Left forelimb (tissue), 1 donor: Measurements from ENCODE around the gene RNF175.

ENCODE experiments used
- DNase-seq: peaks from one replicate; pipeline ENCODE4 v3.0.0-alpha.2; 2018; ENCODE audit warnings: low spot score

RNF175 gene

GRCh38 chr4:153748378-153748777, 11.4 kb downstream of the RNF175 start:
- no peak for DNase-seq

GRCh38 chr4:153747406-153747955, 12.3 kb downstream of the RNF175 start:
- no peak for DNase-seq

GRCh38 chr4:153745651-153746050, 14.2 kb downstream of the RNF175 start:
- DNase-seq, result no peak

DNA sequence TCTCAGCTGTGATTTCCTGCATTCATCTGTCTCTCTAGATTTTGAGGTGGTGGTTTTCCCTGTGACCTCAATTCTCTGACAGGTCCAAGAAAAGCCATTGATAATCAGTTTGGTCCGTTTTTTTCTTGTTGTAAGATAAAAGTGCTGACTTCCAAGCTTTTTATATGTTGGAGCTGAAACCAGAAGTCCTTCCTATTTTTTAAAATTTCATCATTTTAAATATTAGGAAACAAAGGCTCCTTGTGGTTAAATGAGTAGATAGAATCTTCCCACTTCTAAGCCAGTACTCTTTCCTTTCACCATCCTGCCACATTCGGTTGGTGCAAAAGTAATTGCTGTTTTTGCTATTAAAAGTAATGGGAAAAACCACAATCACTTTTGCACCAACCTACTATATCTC, 18.3 kb downstream of the RNF175 start:
- no peak for DNase-seq

- no peak for DNase-seq
Observed at GRCh38 chr4:153735906-153736461, 23.8 kb downstream of the RNF175 start.

GRCh38 chr4:153733751-153734448, 25.9 kb downstream of the RNF175 start:
- no peak for DNase-seq

- no peak for DNase-seq
Observed at GRCh38 chr4:153731239-153731638, 28.6 kb downstream of the RNF175 start.

DNA sequence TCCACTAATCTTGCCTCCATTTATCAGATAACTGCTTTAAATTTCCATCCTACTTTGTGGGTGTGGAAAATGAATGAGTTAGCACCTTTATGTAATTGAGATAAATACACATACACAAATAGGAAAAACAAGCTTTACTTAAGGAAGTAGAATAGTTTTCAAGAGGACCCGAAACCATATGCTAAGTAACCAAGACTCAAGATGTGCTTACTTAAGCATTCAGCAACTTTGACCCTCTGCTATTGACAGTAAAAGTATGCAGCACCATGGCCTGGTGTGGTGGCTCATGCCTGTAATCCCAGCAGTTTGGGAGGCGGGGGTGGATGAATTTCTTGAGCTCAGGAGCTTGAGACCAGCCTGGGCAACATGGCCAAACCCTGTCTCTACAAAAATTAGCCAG, 29.9 kb downstream of the RNF175 start:
- DNase-seq, result no peak

DNA sequence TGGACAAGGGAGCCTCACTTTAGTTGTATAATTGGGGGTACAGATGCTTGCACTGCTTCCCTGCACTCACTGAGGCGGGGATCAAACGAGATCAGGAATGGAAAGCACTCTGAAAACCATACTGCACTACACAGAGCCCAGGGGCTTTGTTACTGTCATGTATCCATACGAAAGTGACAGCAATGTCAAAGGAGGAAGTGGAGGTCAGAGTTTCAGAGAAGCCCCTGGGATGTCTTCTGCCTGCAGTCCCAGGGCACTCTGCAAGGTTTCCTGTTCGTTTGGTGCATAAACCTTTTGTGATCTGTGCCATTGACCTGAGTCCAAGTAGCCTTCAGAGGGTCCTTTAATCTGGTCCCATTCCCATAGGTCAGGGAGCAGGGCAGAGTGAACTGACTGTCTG, 31.2 kb downstream of the RNF175 start:
- DNase-seq, result no peak

DNA sequence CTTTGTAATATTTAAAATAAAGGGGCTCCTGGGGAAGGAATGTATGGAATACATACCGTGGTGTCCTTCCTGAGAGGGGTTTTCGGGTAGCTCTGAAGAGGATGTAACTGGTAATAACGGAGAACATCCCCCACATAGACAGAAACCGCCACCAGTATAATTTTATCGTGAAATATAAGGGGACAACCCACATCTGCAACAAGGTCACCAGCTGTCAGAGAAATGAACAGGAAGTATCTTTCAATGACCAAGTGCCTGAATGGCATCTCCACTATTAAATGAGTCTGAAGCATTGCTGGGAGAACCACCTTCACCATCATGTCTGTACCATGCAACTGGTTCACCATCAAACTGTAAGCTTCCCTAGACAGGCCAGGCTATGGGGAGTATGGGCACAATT, 31.7 kb downstream of the RNF175 start:
- DNase-seq, result no peak

DNA sequence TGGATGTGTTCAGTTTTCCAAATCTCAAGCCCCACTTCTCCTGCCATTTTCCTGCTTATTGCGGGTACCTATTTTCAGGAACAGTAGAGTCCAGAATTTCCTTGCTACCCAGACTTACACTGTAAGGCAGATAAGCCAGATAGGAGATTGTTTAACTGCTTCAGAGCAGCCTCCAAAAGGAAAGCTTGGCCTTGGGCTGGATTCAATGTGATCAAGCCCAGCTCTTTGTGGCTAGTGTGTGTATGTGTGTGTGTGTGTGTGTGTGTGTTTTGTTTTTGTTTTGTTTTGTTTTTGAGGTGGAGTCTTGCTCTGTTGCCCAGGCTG, 34.0 kb downstream of the RNF175 start:
- DNase-seq, result no peak

DNA sequence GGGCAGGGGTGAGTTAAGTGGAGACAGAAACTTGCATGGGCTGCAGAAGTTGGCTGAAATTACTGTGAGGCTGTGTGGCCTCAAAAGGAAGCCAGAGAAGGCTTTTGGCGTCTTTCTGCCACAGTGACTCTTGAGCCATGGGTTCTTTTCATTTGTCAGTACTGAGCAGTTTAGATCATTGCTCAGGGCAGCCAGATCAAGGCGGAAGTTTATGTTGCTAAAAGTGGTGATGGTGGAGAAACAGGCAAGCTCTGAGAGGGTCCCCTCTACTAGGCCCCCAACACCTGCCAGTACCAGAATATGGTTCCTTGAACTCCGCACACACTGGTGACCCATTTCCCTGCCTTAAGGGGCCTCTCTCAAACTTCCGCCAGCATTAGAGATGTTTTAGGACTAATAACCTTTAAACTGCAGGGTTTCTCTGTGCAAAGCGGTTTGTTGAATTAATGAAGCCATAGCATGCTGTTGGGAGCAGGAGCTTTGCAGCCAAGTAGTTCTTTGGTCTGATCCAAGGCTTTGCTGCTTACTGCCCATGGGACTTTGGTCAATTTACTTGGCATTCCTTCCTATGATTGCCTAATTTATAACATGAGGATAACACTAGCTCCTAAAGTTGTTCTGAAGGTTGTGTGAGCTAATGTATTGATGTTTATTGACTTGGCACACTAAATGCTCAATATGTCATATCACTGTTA, 34.5 kb downstream of the RNF175 start:
- no peak for DNase-seq

DNA sequence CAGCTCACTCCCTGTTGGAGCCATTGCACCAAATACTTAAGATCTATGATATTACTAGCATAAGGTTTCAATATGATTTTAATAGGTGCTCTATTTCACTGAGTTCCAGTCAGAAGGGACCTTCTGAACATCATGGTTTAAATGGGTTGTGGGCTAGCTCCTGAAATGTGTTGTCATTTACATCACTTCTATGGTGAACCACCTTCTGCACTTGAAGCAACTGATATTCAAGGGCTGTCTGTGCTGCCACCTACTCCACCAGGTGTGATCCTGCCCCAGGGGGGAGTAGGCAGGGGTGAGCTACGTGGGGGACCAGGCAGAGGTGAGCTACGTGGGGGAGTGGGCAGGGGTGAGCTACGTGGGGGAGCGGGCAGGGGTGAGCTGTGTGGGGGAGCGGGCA, 35.2 kb downstream of the RNF175 start:
- DNase-seq, result no peak

DNA sequence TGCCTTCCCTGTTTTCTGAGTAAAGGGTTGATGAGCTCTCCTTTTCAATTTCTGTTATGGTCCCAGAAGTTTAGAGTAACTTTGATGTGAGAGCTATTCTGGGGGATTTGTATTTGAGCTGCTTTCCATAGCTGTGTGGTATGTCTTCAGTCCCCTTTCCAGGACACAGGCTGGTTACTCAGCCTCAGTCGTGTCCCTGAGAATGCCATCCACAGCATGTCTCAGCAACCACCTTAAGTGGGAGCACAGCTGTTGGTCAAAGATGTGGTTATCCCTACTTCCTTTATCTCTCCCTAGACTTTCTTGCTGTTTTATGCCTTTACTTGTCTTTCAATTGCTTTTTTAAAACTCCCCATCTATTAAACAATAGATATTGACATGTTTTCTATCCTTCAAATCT, 37.8 kb downstream of the RNF175 start:
- DNase-seq, result no peak

- DNase-seq, result no peak
Observed at GRCh38 chr4:153713866-153714646, 45.8 kb downstream of the RNF175 start.

GRCh38 chr4:153710681-153711080, 49.1 kb downstream of the RNF175 start:
- no peak for DNase-seq

DNA sequence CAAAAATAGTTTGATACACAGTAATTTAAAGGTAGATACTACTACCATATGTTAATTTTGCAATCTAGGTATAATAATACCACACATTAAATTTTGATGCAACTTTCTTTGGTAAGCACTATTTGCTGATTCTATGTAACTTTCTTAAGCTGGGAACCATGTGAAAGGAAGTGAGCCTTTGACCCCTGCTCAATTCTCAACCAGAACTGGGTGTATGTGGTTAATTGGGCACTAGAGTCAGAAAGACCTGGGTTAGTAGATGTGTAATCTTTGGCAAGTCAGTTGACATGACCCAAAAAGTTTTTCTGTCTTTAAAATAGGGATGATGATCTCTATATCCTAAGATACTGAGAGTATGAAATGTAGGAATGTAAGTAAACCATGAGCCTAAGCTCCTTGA, 53.3 kb downstream of the RNF175 start:
- DNase-seq, result no peak

GRCh38 chr4:153705743-153706468, 53.9 kb downstream of the RNF175 start:
- no peak for DNase-seq

DNA sequence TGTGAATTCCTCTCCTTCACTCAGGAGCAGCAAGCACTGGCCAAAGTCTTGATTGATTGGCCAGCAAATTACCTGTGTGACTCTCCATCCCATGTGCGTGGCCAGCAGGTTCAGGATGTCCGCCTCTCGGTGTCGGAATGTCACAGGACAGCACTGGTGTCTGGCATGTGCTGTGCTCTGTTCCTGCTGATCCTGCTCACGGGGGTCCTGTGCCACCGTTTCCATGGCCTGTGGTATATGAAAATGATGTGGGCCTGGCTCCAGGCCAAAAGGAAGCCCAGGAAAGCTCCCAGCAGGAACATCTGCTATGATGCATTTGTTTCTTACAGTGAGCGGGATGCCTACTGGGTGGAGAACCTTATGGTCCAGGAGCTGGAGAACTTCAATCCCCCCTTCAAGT, 55.3 kb downstream of the RNF175 start:
- no peak for DNase-seq

DNA sequence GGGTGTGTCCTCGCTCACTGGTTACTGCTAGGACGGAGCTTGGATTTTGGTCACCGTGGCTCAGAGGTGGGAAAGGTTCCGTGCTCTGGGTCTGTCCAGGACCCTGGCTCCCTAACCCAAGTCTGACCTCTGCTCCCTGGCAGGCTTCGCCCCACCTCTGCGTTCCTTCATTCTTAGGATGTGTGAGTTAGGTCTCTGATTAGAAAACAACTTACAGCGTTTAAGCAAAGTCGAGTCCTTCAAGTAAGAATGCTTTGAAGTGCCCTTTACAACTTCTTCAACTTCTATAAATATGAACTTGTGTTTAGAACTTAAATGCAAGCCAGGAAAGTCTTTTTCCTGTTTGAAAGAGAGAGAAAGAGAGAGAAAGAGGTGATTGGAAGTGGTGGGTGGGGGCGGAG, 74.9 kb downstream of the RNF175 start:
- DNase-seq, result no peak

DNA sequence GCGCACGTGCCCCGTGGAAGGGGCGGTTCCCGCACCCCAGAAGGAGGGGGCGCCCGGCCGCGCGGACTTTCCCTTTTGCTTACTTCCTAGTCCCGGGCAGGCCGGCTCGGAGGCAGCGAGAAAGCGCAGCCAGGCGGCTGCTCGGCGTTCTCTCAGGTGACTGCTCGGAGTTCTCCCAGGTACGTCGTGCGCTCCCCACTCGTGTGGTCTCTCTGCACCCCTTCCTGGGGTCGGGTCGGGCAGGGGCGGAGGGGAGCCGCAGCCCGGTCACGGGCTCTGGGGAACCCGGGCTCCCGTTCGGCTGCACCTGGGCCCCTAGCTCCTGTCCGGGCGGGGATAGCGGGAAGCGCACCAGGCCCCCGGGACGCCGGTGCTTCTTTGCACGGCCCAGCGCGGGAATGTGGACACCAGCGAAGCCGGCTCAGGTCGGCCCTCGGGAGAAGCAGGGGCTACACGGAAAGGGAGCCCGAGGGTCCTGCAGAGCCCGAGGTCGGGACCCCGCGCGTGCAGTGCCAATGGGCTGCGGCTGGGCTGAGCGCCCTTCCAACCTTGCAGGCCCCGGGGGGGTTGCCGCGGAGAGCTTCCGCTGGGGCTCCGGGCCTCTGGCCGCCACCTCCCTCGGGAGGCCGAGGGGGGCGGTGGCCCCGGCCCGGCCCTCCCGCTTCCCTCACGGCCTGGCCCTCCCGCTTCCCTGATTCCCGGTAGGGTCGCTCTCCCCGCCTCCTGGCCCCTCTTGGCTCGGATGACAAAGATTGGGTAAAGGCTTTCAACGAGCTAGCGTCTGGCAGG, 75.4 kb downstream of the RNF175 start, which contains the start of gene TLR2:
Gene TLR2, plus strand, starts transcription at position 99 of the 789 bp plus-strand sequence. CDS start 18,628 bp downstream, outside the sequence.
- peak; percentile 75 for DNase-seq
